HG02798 (cell line): ENCODE results near the gene RAB18.
"Not testable (repeated sequence)": the region's sequence is repeated elsewhere in the genome, so short reads cannot be mapped to it uniquely, and the experiment has no call there.

Experiments
- ATAC-seq: cut with Tn5 transposase; IDR thresholded peaks from one replicate; pipeline ENCODE4 v1.9.1; 2021; ENCODE audit warnings: mild to moderate bottlenecking; ENCODE audit not compliant: unreplicated experiment, poor library complexity

The RAB18 gene

GRCh38 chr10:27503498-27504006, 552 bp upstream of the RAB18 start:
- no peak for ATAC-seq

GRCh38 chr10:27504808-27505460, 830 bp downstream of the RAB18 start:
- ATAC-seq = no peak

GRCh38 chr10:27505537-27505936, 1.4 kb downstream of the RAB18 start:
- not testable (repeated sequence) for ATAC-seq

GRCh38 chr10:27506280-27506679, 2.2 kb downstream of the RAB18 start:
- no peak for ATAC-seq

GRCh38 chr10:27512548-27512947, 8.4 kb downstream of the RAB18 start:
- ATAC-seq = no peak

GRCh38 chr10:27513451-27514191, 9.5 kb downstream of the RAB18 start:
- ATAC-seq = no peak

GRCh38 chr10:27514243-27514642, 10.1 kb downstream of the RAB18 start:
- ATAC-seq = no peak

- no peak for ATAC-seq
Observed at GRCh38 chr10:27518261-27518660, 14.2 kb downstream of the RAB18 start.

GRCh38 chr10:27525819-27526218, 21.7 kb downstream of the RAB18 start:
- ATAC-seq = no peak

- ATAC-seq = no peak
Observed at GRCh38 chr10:27526242-27526641, 22.1 kb downstream of the RAB18 start.

- ATAC-seq = no peak
Observed at GRCh38 chr10:27527666-27528295, 23.7 kb downstream of the RAB18 start.

- ATAC-seq = no peak
Observed at GRCh38 chr10:27529010-27529783, 25.1 kb downstream of the RAB18 start.

GRCh38 chr10:27530477-27530876, 26.4 kb downstream of the RAB18 start:
- no peak for ATAC-seq

- ATAC-seq = no peak
Observed at GRCh38 chr10:27531336-27531847, 27.3 kb downstream of the RAB18 start.

- no peak for ATAC-seq
Observed at GRCh38 chr10:27534161-27534700, 30.1 kb downstream of the RAB18 start.

GRCh38 chr10:27535317-27535716, 31.2 kb downstream of the RAB18 start:
- ATAC-seq = no peak

GRCh38 chr10:27536437-27536836, 32.3 kb downstream of the RAB18 start:
- no peak for ATAC-seq

- ATAC-seq = no peak
Observed at GRCh38 chr10:27537166-27537565, 33.1 kb downstream of the RAB18 start.

- no peak for ATAC-seq
Observed at GRCh38 chr10:27537787-27538186, 33.7 kb downstream of the RAB18 start.

- ATAC-seq = no peak
Observed at GRCh38 chr10:27540672-27541071, 36.6 kb downstream of the RAB18 start.
